ENCODE data around the gene CREB1. TPM values are rescaled to one million over a fixed set of nuclear protein-coding genes. Genes with fewer than 3 reads are reported as not detected.
A peak's percentile ranks its signal among the peaks of the same experiment; 100 is the strongest.

CREB1 gene
- total and polyA plus RNA-seq, 4 donors, result 5.4 to 79.6 (median 35.1) TPM

- ATAC-seq (ENCODE audit: insufficient read depth, low FRiP score) (no peak), DNase-seq (no peak)
- Histone ChIP-seq H3K36me3 (ENCODE audit: control insufficient read depth in 4 of 4, insufficient read depth in 4 of 4, low read length in 4 of 4) (no peaks in the 10 kb centered on the region), H3K27me3 (ENCODE audit: control insufficient read depth in 3 of 3, insufficient read depth in 3 of 3, low read length in 2 of 3) (no peaks in the 10 kb centered on the region), H3K4me3 (no peak overlapping the region), H3K27ac (ENCODE audit: low read depth in 1 of 2, low read length in 1 of 2) (peak overlapping the region in 1 of 2 donors; percentile 76), H3K4me1 (ENCODE audit: control insufficient read depth in 5 of 5, insufficient read depth in 5 of 5, low read length in 5 of 5) (no peaks in the 10 kb centered on the region), H3K9me3 (ENCODE audit: control insufficient read depth in 4 of 4, insufficient read depth in 3 of 4, low read length in 3 of 4) (no peaks in the 10 kb centered on the region), H3K9ac (ENCODE audit: insufficient read depth in 1 of 2, low read length in 2 of 2) (no peak overlapping the region)
- TF ChIP-seq CTCF (IDR thresholded peaks at IDR 0.05; ENCODE audit: control extremely low read depth, extremely low read depth), result no peak
- WGBS, 2 donors, result 93 to 94% methylated on average over 3 of the region's 3 CpGs
Observed at GRCh38 chr2:207490441-207490840, 39.3 kb upstream of the CREB1 start.

DNA sequence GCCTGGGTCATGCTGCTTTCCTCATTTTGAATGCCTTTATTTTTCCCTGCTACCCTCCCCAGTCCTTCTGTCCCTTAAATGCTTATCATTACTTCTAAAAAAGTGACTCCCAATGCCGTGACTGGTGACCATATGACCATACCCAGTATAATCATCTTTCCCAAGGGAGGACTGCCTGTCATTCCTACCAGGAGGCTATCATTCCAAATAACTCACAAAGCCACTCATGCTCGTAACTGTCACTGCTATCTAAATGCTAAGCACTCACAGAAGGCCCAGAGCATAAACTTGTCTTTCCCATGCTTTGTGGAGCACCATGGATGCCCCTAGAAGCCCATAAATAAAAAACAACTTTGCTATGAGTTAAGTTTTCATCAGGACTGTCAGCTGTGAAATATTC lies 38.7 kb upstream of the CREB1 start:
- Histone ChIP-seq H3K36me3 (ENCODE audit: control insufficient read depth in 4 of 4, insufficient read depth in 4 of 4, low read length in 4 of 4) (no peaks in the 10 kb centered on the region), H3K9me3 (ENCODE audit: control insufficient read depth in 4 of 4, insufficient read depth in 3 of 4, low read length in 3 of 4) (no peaks in the 10 kb centered on the region), H3K27me3 (ENCODE audit: control insufficient read depth in 3 of 3, insufficient read depth in 3 of 3, low read length in 2 of 3) (no peaks in the 10 kb centered on the region), H3K4me3 (no peak overlapping the region), H3K4me1 (ENCODE audit: control insufficient read depth in 5 of 5, insufficient read depth in 5 of 5, low read length in 5 of 5) (no peaks in the 10 kb centered on the region), H3K9ac (ENCODE audit: insufficient read depth in 1 of 2, low read length in 2 of 2) (no peak overlapping the region), H3K27ac (ENCODE audit: low read depth in 1 of 2, low read length in 1 of 2) (peak overlapping the region in 1 of 2 donors; percentile 76)
- ATAC-seq (ENCODE audit: insufficient read depth, low FRiP score) (no peak), DNase-seq (no peak)
- WGBS, 2 donors, result 82 to 92% methylated on average over 2 of the region's 2 CpGs
- no peak for TF ChIP-seq CTCF (IDR thresholded peaks at IDR 0.05; ENCODE audit: control extremely low read depth, extremely low read depth)

DNA sequence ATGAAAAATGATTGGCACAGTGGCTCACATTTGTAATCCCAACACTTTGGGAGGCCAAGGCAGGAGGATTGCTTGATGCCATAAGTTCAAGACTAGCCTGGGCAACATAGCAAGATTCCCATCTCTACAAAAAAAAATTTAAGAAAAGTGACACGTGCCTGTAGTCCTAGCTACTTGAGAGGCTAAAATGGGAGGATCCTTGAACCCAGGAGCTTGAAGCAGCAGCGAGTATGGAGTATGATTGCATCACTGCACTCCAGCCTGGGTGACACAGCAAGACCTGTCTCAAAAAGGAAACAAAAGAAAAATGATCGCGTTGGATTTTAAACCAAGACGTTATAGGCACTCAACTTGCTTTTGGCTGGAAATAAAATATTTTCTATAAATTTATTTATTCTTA lies 37.8 kb upstream of the CREB1 start:
- Histone ChIP-seq H3K9ac (ENCODE audit: insufficient read depth in 1 of 2, low read length in 2 of 2) (no peak overlapping the region), H3K36me3 (ENCODE audit: control insufficient read depth in 4 of 4, insufficient read depth in 4 of 4, low read length in 4 of 4) (no peaks in the 10 kb centered on the region), H3K4me1 (ENCODE audit: control insufficient read depth in 5 of 5, insufficient read depth in 5 of 5, low read length in 5 of 5) (no peaks in the 10 kb centered on the region), H3K27me3 (ENCODE audit: control insufficient read depth in 3 of 3, insufficient read depth in 3 of 3, low read length in 2 of 3) (no peaks in the 10 kb centered on the region), H3K27ac (ENCODE audit: low read depth in 1 of 2, low read length in 1 of 2) (no peak overlapping the region), H3K4me3 (no peak overlapping the region), H3K9me3 (ENCODE audit: control insufficient read depth in 4 of 4, insufficient read depth in 3 of 4, low read length in 3 of 4) (no peaks in the 10 kb centered on the region)
- DNase-seq (no peak), ATAC-seq (ENCODE audit: insufficient read depth, low FRiP score) (no peak)
- 27 to 28% methylated on average over 5 of the region's 5 CpGs for WGBS, 2 donors
- no peak for TF ChIP-seq CTCF (IDR thresholded peaks at IDR 0.05; ENCODE audit: control extremely low read depth, extremely low read depth)

DNA sequence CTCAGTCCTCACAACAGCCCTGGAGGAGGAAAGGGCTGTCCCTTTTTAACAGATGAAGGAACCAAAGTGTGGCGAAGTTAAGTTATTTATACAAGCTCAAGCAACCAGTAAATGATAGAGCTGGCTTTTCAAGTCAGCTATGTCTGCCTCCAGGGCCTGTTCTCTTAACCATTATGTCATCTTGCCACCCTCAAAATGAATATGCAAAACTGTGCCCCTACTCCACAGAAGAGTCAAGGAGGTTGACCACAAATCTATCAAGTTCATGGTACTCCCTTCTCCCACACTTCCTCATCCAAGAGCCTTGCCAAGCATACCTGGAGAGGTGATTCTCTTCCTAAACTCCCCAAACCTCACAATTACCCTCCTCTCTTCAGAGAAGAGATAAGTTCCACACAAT lies 37.3 kb upstream of the CREB1 start:
- no peak for DNase-seq
- Histone ChIP-seq H3K9ac (ENCODE audit: insufficient read depth in 1 of 2, low read length in 2 of 2) (no peak overlapping the region), H3K27ac (ENCODE audit: low read depth in 1 of 2, low read length in 1 of 2) (no peak overlapping the region), H3K36me3 (ENCODE audit: control insufficient read depth in 4 of 4, insufficient read depth in 4 of 4, low read length in 4 of 4) (no peaks in the 10 kb centered on the region), H3K9me3 (ENCODE audit: control insufficient read depth in 4 of 4, insufficient read depth in 3 of 4, low read length in 3 of 4) (no peaks in the 10 kb centered on the region), H3K4me1 (ENCODE audit: control insufficient read depth in 5 of 5, insufficient read depth in 5 of 5, low read length in 5 of 5) (no peaks in the 10 kb centered on the region), H3K27me3 (ENCODE audit: control insufficient read depth in 3 of 3, insufficient read depth in 3 of 3, low read length in 2 of 3) (no peaks in the 10 kb centered on the region), H3K4me3 (no peak overlapping the region)
- no peak for TF ChIP-seq CTCF (IDR thresholded peaks at IDR 0.05; ENCODE audit: control extremely low read depth, extremely low read depth)
- ATAC-seq (ENCODE audit: insufficient read depth, low FRiP score), result no peak
- WGBS, 2 donors, result 52 to 63% methylated on average over 1 of the region's 1 CpG
